CD14-positive monocyte (primary cell): Measurements from ENCODE around the gene USP31. TPM values are rescaled to one million over a fixed set of nuclear protein-coding genes. Genes with fewer than 3 reads are reported as not detected.

Experiments used
- DNase-seq, 3 donors: peaks; one replicate each; pipeline ENCODE4 v3.0.0-alpha.2; 2011 to 2022
- H2AFZ ChIP-seq: 2 replicates; pipeline ENCODE4 v1.6.0; 2012; ENCODE audit warnings: mild to moderate bottlenecking, low read depth, low read length, inconsistent platforms; ENCODE audit not compliant: insufficient read depth, poor library complexity, severe bottlenecking
- H3K27ac ChIP-seq, 2 donors: 1 replicate in 1 of 2; 2 replicates in 1 of 2; pipeline ENCODE4 v1.5.1; 2012 to 2013; ENCODE audit warnings: low read length in 2 of 2, control low read depth in 1 of 2, inconsistent platforms in 1 of 2, low read depth in 1 of 2, mild to moderate bottlenecking in 1 of 2
- H3K27me3 ChIP-seq, 2 donors: one replicate each; pipeline versions ENCODE4 v1.6.0 to v1.6.1; 2011 to 2013; ENCODE audit warnings: low read length in 2 of 2; ENCODE audit not compliant: control insufficient read depth in 2 of 2, insufficient read depth in 2 of 2
- H3K36me3 ChIP-seq, 2 donors: replicated peaks in 1 of 2; 1 replicate in 1 of 2; 2 replicates in 1 of 2; pipeline versions ENCODE4 v1.5.1 to v1.6.1; 2012 to 2013; ENCODE audit warnings: low read length in 2 of 2, control low read depth in 1 of 2, inconsistent platforms in 1 of 2, mild to moderate bottlenecking in 1 of 2; ENCODE audit not compliant: insufficient read depth in 2 of 2, control insufficient read depth in 1 of 2
- H3K4me1 ChIP-seq, 2 donors: 1 replicate in 1 of 2; 2 replicates in 1 of 2; pipeline versions ENCODE4 v1.5.1 to v1.6.1; 2012 to 2013; ENCODE audit warnings: low read length in 2 of 2, control low read depth in 1 of 2, inconsistent platforms in 1 of 2, mild to moderate bottlenecking in 1 of 2, moderate library complexity in 1 of 2; ENCODE audit not compliant: insufficient read depth in 2 of 2, control insufficient read depth in 1 of 2
- H3K4me2 ChIP-seq: replicated peaks from 2 replicates; pipeline ENCODE3; 2012; ENCODE audit warnings: low read length, moderate library complexity, mild to moderate bottlenecking; ENCODE audit not compliant: poor library complexity, severe bottlenecking; ENCODE audit errors: extremely low read depth
- H3K4me3 ChIP-seq, 3 experiments: fragments of 200-600 bp in 1 of 3; sonication (generic) in 1 of 3; replicated peaks in 1 of 3; 1 replicate in 2 of 3; 2 replicates in 1 of 3; pipeline ENCODE4 v1.5.1; 2011 to 2013; ENCODE audit warnings: low read length in 3 of 3, mild to moderate bottlenecking in 3 of 3, control low read depth in 2 of 3, low read depth in 2 of 3, inconsistent platforms in 1 of 3, moderate library complexity in 1 of 3
- H3K79me2 ChIP-seq: 2 replicates; pipeline ENCODE4 v1.6.0; 2012; ENCODE audit warnings: mild to moderate bottlenecking, control low read depth, inconsistent platforms, low read length, moderate library complexity; ENCODE audit not compliant: insufficient read depth
- H3K9ac ChIP-seq: 2 replicates; pipeline ENCODE4 v1.6.0; 2017; ENCODE audit warnings: low read length, mild to moderate bottlenecking; ENCODE audit not compliant: insufficient read depth, poor library complexity, severe bottlenecking
- H3K9me3 ChIP-seq, 2 donors: replicated peaks in 1 of 2; 1 replicate in 1 of 2; 2 replicates in 1 of 2; pipeline versions ENCODE4 v1.5.1 to v1.6.1; 2012 to 2013; ENCODE audit warnings: low read length in 2 of 2, control low read depth in 1 of 2; ENCODE audit not compliant: control insufficient read depth in 1 of 2, insufficient read depth in 1 of 2
- H4K20me1 ChIP-seq: 2 replicates; pipeline ENCODE4 v1.6.0; 2012; ENCODE audit warnings: mild to moderate bottlenecking, low read length, control low read depth, moderate library complexity; ENCODE audit not compliant: insufficient read depth
- H3K27ac Mint-ChIP-seq, 7 donors: one replicate each; pipeline ENCODE4 v1.8.0; 2020; ENCODE audit warnings: mild to moderate bottlenecking in 7 of 7, mixed read lengths in 7 of 7, moderate library complexity in 6 of 7, inconsistent platforms in 2 of 7
- H3K27me3 Mint-ChIP-seq, 3 donors: one replicate each; pipeline ENCODE4 v1.8.0; 2021 to 2022; ENCODE audit warnings: low read depth in 3 of 3, mild to moderate bottlenecking in 3 of 3, mixed read lengths in 3 of 3, moderate library complexity in 3 of 3, inconsistent platforms in 1 of 3
- H3K36me3 Mint-ChIP-seq, 2 donors: one replicate each; pipeline ENCODE4 v1.8.0; 2020; ENCODE audit warnings: mixed read lengths in 2 of 2, inconsistent platforms in 1 of 2, mild to moderate bottlenecking in 1 of 2
- H3K4me1 Mint-ChIP-seq: one replicate; pipeline ENCODE4 v1.8.0; 2020; ENCODE audit warnings: mild to moderate bottlenecking, mixed read lengths
- H3K4me3 Mint-ChIP-seq, 2 donors: one replicate each; pipeline ENCODE4 v1.8.0; 2020; ENCODE audit warnings: mild to moderate bottlenecking in 2 of 2, mixed read lengths in 2 of 2, moderate library complexity in 1 of 2
- H3K9me3 Mint-ChIP-seq, 7 donors: one replicate each; pipeline ENCODE4 v1.8.0; 2020 to 2022; ENCODE audit warnings: mixed read lengths in 7 of 7, mild to moderate bottlenecking in 6 of 7, moderate library complexity in 6 of 7, inconsistent platforms in 2 of 7
- CTCF ChIP-seq: fragments of 200-600 bp; IDR thresholded peaks from one replicate; pipeline ENCODE4 v1.8.0; 2022; ENCODE audit warnings: antibody characterized with exemption, mild to moderate bottlenecking
- WGBS: methylation state at CpG from one replicate; pipeline ENCODE4 v1.1.5; 2013; ENCODE audit warnings: missing lambda C conversion rate; ENCODE audit not compliant: insufficient coverage; 5-methylcytosine and 5-hydroxymethylcytosine counted together
- intact Hi-C, 2 donors: fragments of 100-400 bp; cut with micrococcal nuclease; formaldehyde crosslinking; loops; one replicate each; pipeline versions ENCODE4 v1.15.0 to v1.15.1; 2023
- polyA plus RNA-seq, 3 donors: library from polyadenylated mRNA; depleted of rRNA in 1 of 3; unstranded in 2 of 3; stranded (reverse) in 1 of 3; fragments of 300-500 nt in 2 of 3; fragments of >200 nt in 1 of 3; fragmentation: Illumina TruSeq in 2 of 3; gene quantifications; 1 replicate in 2 of 3; 2 replicates in 1 of 3; pipeline ENCODE4 v1.2.3, GENCODE V29; 2012 to 2021

USP31 gene
- polyA plus RNA-seq, 3 donors: 0.15 to 4.1 (median 0.36) TPM

- H2AFZ ChIP-seq: no peak overlapping the region
- 81% methylated on average over 7 of the region's 9 CpGs for WGBS
- Mint-ChIP-seq H3K4me1 (peaks cover 6% of the 10 kb centered on the region), H3K36me3 (no peaks in the 10 kb centered on the region), H3K27me3 (peaks cover 2 to 9% (median 8%) of the 10 kb centered on the region in 3 donors), H3K9me3 (no peaks in the 10 kb centered on the region), H3K27ac (no peak overlapping the region), H3K4me3 (no peak overlapping the region)
- peaks cover 0 to 2% of the 10 kb centered on the region in 2 donors for H3K27me3 ChIP-seq
- H3K4me3 ChIP-seq: no peak overlapping the region
- H3K4me2 ChIP-seq: no peak overlapping the region
- no peak for TF ChIP-seq CTCF
- intact Hi-C loops: no loop called here
- H4K20me1 ChIP-seq: no peaks in the 10 kb centered on the region
- H3K27ac ChIP-seq: no peak overlapping the region
- H3K36me3 ChIP-seq: no peaks in the 10 kb centered on the region
- H3K9me3 ChIP-seq: no peaks in the 10 kb centered on the region
- no peak for DNase-seq
- H3K4me1 ChIP-seq: peaks cover 4 to 6% of the 10 kb centered on the region in 2 donors
- no peak overlapping the region for H3K9ac ChIP-seq
- H3K79me2 ChIP-seq: no peaks in the 10 kb centered on the region
Observed at GRCh38 chr16:23194497-23195221, 45.4 kb upstream of the USP31 start.

GRCh38 chr16:23188911-23189310, 39.7 kb upstream of the USP31 start:
- H4K20me1 ChIP-seq: no peaks in the 10 kb centered on the region
- no peak for TF ChIP-seq CTCF
- no CpG with 5 or more reads among the region's 2 CpGs for WGBS
- Mint-ChIP-seq H3K36me3 (no peaks in the 10 kb centered on the region), H3K27ac (no peak overlapping the region), H3K4me3 (no peak overlapping the region), H3K4me1 (no peaks in the 10 kb centered on the region), H3K9me3 (peaks cover 0 to 2% (median 0%) of the 10 kb centered on the region in 7 donors), H3K27me3 (peaks cover 24 to 40% (median 32%) of the 10 kb centered on the region in 3 donors)
- no peak overlapping the region for H3K4me3 ChIP-seq
- intact Hi-C loops: no loop called here
- H3K9ac ChIP-seq: no peak overlapping the region
- no peaks in the 10 kb centered on the region for H3K9me3 ChIP-seq
- H2AFZ ChIP-seq: no peak overlapping the region
- no peak for DNase-seq
- H3K4me1 ChIP-seq: no peaks in the 10 kb centered on the region
- no peak overlapping the region for H3K4me2 ChIP-seq
- H3K27me3 ChIP-seq: peaks cover 10 to 24% of the 10 kb centered on the region in 2 donors
- no peak overlapping the region for H3K27ac ChIP-seq
- H3K36me3 ChIP-seq: no peaks in the 10 kb centered on the region
- no peaks in the 10 kb centered on the region for H3K79me2 ChIP-seq
